ENCODE data around the gene CDC42. TPM values are rescaled to one million over a fixed set of nuclear protein-coding genes. Genes with fewer than 3 reads are reported as not detected.
"Not testable (repeated sequence)": the region's sequence is repeated elsewhere in the genome, so short reads cannot be mapped to it uniquely, and the experiment has no call there.

The CDC42 gene
- total and polyA plus RNA-seq, 5 donors: 92.1 to 178 (median 131) TPM

- H3K27me3 ChIP-seq (ENCODE audit: control insufficient read depth, insufficient read depth): no peaks in the 10 kb centered on the region
- H3K27ac ChIP-seq (ENCODE audit: low read length): no peak overlapping the region
- intact Hi-C loops (cut with DNase I): no loop called here
- 18% methylated on average over 5 of the region's 5 CpGs for WGBS
- H3K4me3 ChIP-seq (ENCODE audit: low read length): no peak overlapping the region
- ATAC-seq (peak in 1 of 2 donors; percentile 27), DNase-seq (no peak)
- H3K4me1 ChIP-seq (ENCODE audit: control insufficient read depth, insufficient read depth, low read length): peaks cover 7% of the 10 kb centered on the region
- no peaks in the 10 kb centered on the region for H3K9me3 ChIP-seq (ENCODE audit: control insufficient read depth, low read length)
Measured at GRCh38 chr1:22077728-22078127, 25.2 kb downstream of the CDC42 start.

- DNase-seq (no peak), ATAC-seq (no peak)
- no peak overlapping the region for H3K27ac ChIP-seq (ENCODE audit: low read length)
- no peaks in the 10 kb centered on the region for H3K9me3 ChIP-seq (ENCODE audit: control insufficient read depth, low read length)
- 53% methylated on average over 2 of the region's 2 CpGs for WGBS
- peaks cover 6% of the 10 kb centered on the region for H3K4me1 ChIP-seq (ENCODE audit: control insufficient read depth, insufficient read depth, low read length)
- intact Hi-C loops (cut with DNase I): no loop called here
- no peak overlapping the region for H3K4me3 ChIP-seq (ENCODE audit: low read length)
- H3K27me3 ChIP-seq (ENCODE audit: control insufficient read depth, insufficient read depth): no peaks in the 10 kb centered on the region
Measured at GRCh38 chr1:22078133-22078532, 25.6 kb downstream of the CDC42 start.

GRCh38 chr1:22080191-22080590, 27.7 kb downstream of the CDC42 start:
- Histone ChIP-seq H3K27me3 (ENCODE audit: control insufficient read depth, insufficient read depth) (no peaks in the 10 kb centered on the region), H3K4me1 (ENCODE audit: control insufficient read depth, insufficient read depth, low read length) (peaks cover 2% of the 10 kb centered on the region), H3K9me3 (ENCODE audit: control insufficient read depth, low read length) (no peaks in the 10 kb centered on the region), H3K27ac (ENCODE audit: low read length) (no peak overlapping the region), H3K4me3 (ENCODE audit: low read length) (no peak overlapping the region)
- 86% methylated on average over 2 of the region's 2 CpGs for WGBS
- DNase-seq (no peak), ATAC-seq (no peak)
- intact Hi-C loops (cut with DNase I): no loop called here

GRCh38 chr1:22088331-22088730, 35.8 kb downstream of the CDC42 start:
- WGBS: 38% methylated on average over 2 of the region's 2 CpGs
- no peak for DNase-seq
- no peak for ATAC-seq
- H3K27me3 ChIP-seq (ENCODE audit: control insufficient read depth, insufficient read depth): no peaks in the 10 kb centered on the region
- intact Hi-C loops (cut with DNase I): no loop called here
- H3K4me1 ChIP-seq (ENCODE audit: control insufficient read depth, insufficient read depth, low read length): peaks cover 4% of the 10 kb centered on the region
- H3K4me3 ChIP-seq (ENCODE audit: low read length): no peak overlapping the region
- H3K27ac ChIP-seq (ENCODE audit: low read length): no peak overlapping the region
- H3K9me3 ChIP-seq (ENCODE audit: control insufficient read depth, low read length): no peaks in the 10 kb centered on the region

- Histone ChIP-seq H3K27me3 (ENCODE audit: control insufficient read depth, insufficient read depth) (no peaks in the 10 kb centered on the region), H3K4me3 (ENCODE audit: low read length) (no peak overlapping the region), H3K4me1 (ENCODE audit: control insufficient read depth, insufficient read depth, low read length) (peaks cover 4% of the 10 kb centered on the region), H3K9me3 (ENCODE audit: control insufficient read depth, low read length) (no peaks in the 10 kb centered on the region), H3K27ac (ENCODE audit: low read length) (no peak overlapping the region)
- 47% methylated on average over 3 of the region's 3 CpGs for WGBS
- no peak for ATAC-seq
- no peak for DNase-seq
- intact Hi-C loops (cut with DNase I): no loop called here
Measured at GRCh38 chr1:22089134-22089571, 36.6 kb downstream of the CDC42 start.

- 29% methylated on average over 6 of the region's 6 CpGs for WGBS
Measured at GRCh38 chr1:22089787-22090186, 37.3 kb downstream of the CDC42 start.

GRCh38 chr1:22090867-22091266, 38.4 kb downstream of the CDC42 start:
- Histone ChIP-seq H3K27me3 (ENCODE audit: control insufficient read depth, insufficient read depth) (no peaks in the 10 kb centered on the region), H3K9me3 (ENCODE audit: control insufficient read depth, low read length) (no peaks in the 10 kb centered on the region), H3K4me1 (ENCODE audit: control insufficient read depth, insufficient read depth, low read length) (peaks cover 4% of the 10 kb centered on the region), H3K27ac (ENCODE audit: low read length) (no peak overlapping the region), H3K4me3 (ENCODE audit: low read length) (no peak overlapping the region)
- no peak for DNase-seq
- intact Hi-C loops (cut with DNase I): no loop called here
- no peak for ATAC-seq
- 71% methylated on average over 3 of the region's 3 CpGs for WGBS

More at GRCh38 chr1:22089787-22090186, 37.3 kb downstream of the CDC42 start:
- intact Hi-C loops (cut with DNase I): no loop called here
- Histone ChIP-seq H3K4me3 (ENCODE audit: low read length) (peak overlapping the region; percentile 13), H3K27me3 (ENCODE audit: control insufficient read depth, insufficient read depth) (no peaks in the 10 kb centered on the region), H3K4me1 (ENCODE audit: control insufficient read depth, insufficient read depth, low read length) (peaks cover 4% of the 10 kb centered on the region), H3K27ac (ENCODE audit: low read length) (no peak overlapping the region), H3K9me3 (ENCODE audit: control insufficient read depth, low read length) (no peaks in the 10 kb centered on the region)
- no peak for DNase-seq
- ATAC-seq: peak; percentile 21 to 44

GRCh38 chr1:22092026-22092768, 39.7 kb downstream of the CDC42 start:
- H3K27ac ChIP-seq (ENCODE audit: low read length); intact Hi-C loops (cut with DNase I); H3K9me3 ChIP-seq (ENCODE audit: control insufficient read depth, low read length); DNase-seq; H3K27me3 ChIP-seq (ENCODE audit: control insufficient read depth, insufficient read depth); H3K4me1 ChIP-seq (ENCODE audit: control insufficient read depth, insufficient read depth, low read length); H3K4me3 ChIP-seq (ENCODE audit: low read length): not testable (repeated sequence)
- WGBS: 63% methylated on average over 3 of the region's 3 CpGs
- peak in 1 of 2 donors; percentile 57 for ATAC-seq

GRCh38 chr1:22093513-22093912, 41.0 kb downstream of the CDC42 start:
- Histone ChIP-seq H3K4me3 (ENCODE audit: low read length) (no peak overlapping the region), H3K27me3 (ENCODE audit: control insufficient read depth, insufficient read depth) (no peaks in the 10 kb centered on the region), H3K9me3 (ENCODE audit: control insufficient read depth, low read length) (no peaks in the 10 kb centered on the region), H3K27ac (ENCODE audit: low read length) (no peak overlapping the region), H3K4me1 (ENCODE audit: control insufficient read depth, insufficient read depth, low read length) (peaks cover 4% of the 10 kb centered on the region)
- intact Hi-C loops (cut with DNase I): no loop called here
- 87% methylated on average over 1 of the region's 1 CpG for WGBS
- DNase-seq (no peak), ATAC-seq (no peak)

GRCh38 chr1:22096036-22096435, 43.5 kb downstream of the CDC42 start:
- Histone ChIP-seq H3K9me3 (ENCODE audit: control insufficient read depth, low read length) (no peaks in the 10 kb centered on the region), H3K27me3 (ENCODE audit: control insufficient read depth, insufficient read depth) (no peaks in the 10 kb centered on the region), H3K4me3 (ENCODE audit: low read length) (no peak overlapping the region), H3K4me1 (ENCODE audit: control insufficient read depth, insufficient read depth, low read length) (no peaks in the 10 kb centered on the region), H3K27ac (ENCODE audit: low read length) (no peak overlapping the region)
- ATAC-seq (no peak), DNase-seq (no peak)
- intact Hi-C loops (cut with DNase I): no loop called here
- 93% methylated on average over 5 of the region's 5 CpGs for WGBS

GRCh38 chr1:22096463-22096862, 44.0 kb downstream of the CDC42 start:
- H3K9me3 ChIP-seq (ENCODE audit: control insufficient read depth, low read length): no peaks in the 10 kb centered on the region
- H3K4me1 ChIP-seq (ENCODE audit: control insufficient read depth, insufficient read depth, low read length): no peaks in the 10 kb centered on the region
- WGBS: 83% methylated on average over 3 of the region's 3 CpGs
- intact Hi-C loops (cut with DNase I): no loop called here
- no peaks in the 10 kb centered on the region for H3K27me3 ChIP-seq (ENCODE audit: control insufficient read depth, insufficient read depth)
- H3K27ac ChIP-seq (ENCODE audit: low read length): no peak overlapping the region
- ATAC-seq (no peak), DNase-seq (no peak)
- no peak overlapping the region for H3K4me3 ChIP-seq (ENCODE audit: low read length)

GRCh38 chr1:22098752-22099151, 46.2 kb downstream of the CDC42 start:
- no peaks in the 10 kb centered on the region for H3K4me1 ChIP-seq (ENCODE audit: control insufficient read depth, insufficient read depth, low read length)
- no peak overlapping the region for H3K4me3 ChIP-seq (ENCODE audit: low read length)
- no peaks in the 10 kb centered on the region for H3K27me3 ChIP-seq (ENCODE audit: control insufficient read depth, insufficient read depth)
- no peak overlapping the region for H3K27ac ChIP-seq (ENCODE audit: low read length)
- ATAC-seq (no peak), DNase-seq (no peak)
- no peaks in the 10 kb centered on the region for H3K9me3 ChIP-seq (ENCODE audit: control insufficient read depth, low read length)
- intact Hi-C loops (cut with DNase I): no loop called here
- WGBS: 93% methylated on average over 10 of the region's 10 CpGs

Measured in right cardiac atrium (tissue), 5 donors.